Activated B cell treated with CpG ODN at 0.5 μM for 24 hours (primary cell): Measurements from ENCODE around the gene CFAP61. TPM values are rescaled to one million over a fixed set of nuclear protein-coding genes. Genes with fewer than 3 reads are reported as not detected.

Source experiments
- ATAC-seq: fragments of 200-7000 bp; cut with Tn5 transposase; one replicate; pipeline ENCODE4 v1.10.0; 2021; ENCODE audit warnings: low read depth, mild to moderate bottlenecking, moderate library complexity
- CTCF ChIA-PET: fragments of 350-600 bp; sonication (Branson Sonifier 250); formaldehyde crosslinking; loops from one replicate; lab custom pipeline; 2021; ENCODE audit warnings: antibody characterized with exemption; lab: Charles Lee
- POLR2A ChIA-PET: fragments of 350-600 bp; sonication (Branson Sonifier 250); formaldehyde crosslinking; loops from one replicate; lab custom pipeline; 2021; ENCODE audit warnings: antibody characterized with exemption; lab: Charles Lee
- DNase-seq: peaks from one replicate; pipeline ENCODE4 v3.0.0; 2022
- H3K27ac Mint-ChIP-seq: one replicate; pipeline ENCODE4 v1.8.0; 2020; ENCODE audit warnings: mixed read lengths
- H3K27me3 Mint-ChIP-seq: one replicate; pipeline ENCODE4 v1.8.0; 2021; ENCODE audit warnings: mixed read lengths
- H3K36me3 Mint-ChIP-seq: one replicate; pipeline ENCODE4 v1.8.0; 2021; ENCODE audit warnings: low read depth, mixed read lengths
- H3K4me1 Mint-ChIP-seq: one replicate; pipeline ENCODE4 v1.8.0; 2021; ENCODE audit warnings: mixed read lengths
- H3K4me3 Mint-ChIP-seq: one replicate; pipeline ENCODE4 v1.8.0; 2020; ENCODE audit warnings: mild to moderate bottlenecking, mixed read lengths
- H3K9me3 Mint-ChIP-seq: one replicate; pipeline ENCODE4 v1.8.0; 2020; ENCODE audit warnings: mixed read lengths
- intact Hi-C: fragments of 100-400 bp; cut with micrococcal nuclease; formaldehyde crosslinking; loops from one replicate; pipeline ENCODE4 v1.15.1; 2024
- total RNA-seq: library from RNA; stranded (reverse); gene quantifications from 2 replicates; pipeline ENCODE4 v1.2.3, GENCODE V29; 2022
- TF ChIP-seq, protein P1 (sequence below): fragments of 200-600 bp; IDR thresholded peaks from one replicate; pipeline ENCODE4 v1.8.0; 2022; ENCODE audit warnings: antibody characterized with exemption, mild to moderate bottlenecking

The CFAP61 gene
- total RNA-seq, 1 donor from 2014 or later: not detected

- no peaks in the 10 kb centered on the region for H3K36me3 Mint-ChIP-seq
- POLR2A ChIA-PET: no interaction called here
- no peak for ATAC-seq
- intact Hi-C loops: no loop called here
- H3K9me3 Mint-ChIP-seq: no peaks in the 10 kb centered on the region
- DNase-seq: no peak
- no peaks in the 10 kb centered on the region for H3K4me1 Mint-ChIP-seq
- no peak overlapping the region for H3K4me3 Mint-ChIP-seq
- CTCF ChIA-PET: no interaction called here
- H3K27ac Mint-ChIP-seq: no peak overlapping the region
- peaks cover 8% of the 10 kb centered on the region for H3K27me3 Mint-ChIP-seq
- TF ChIP-seq, protein P1, sequence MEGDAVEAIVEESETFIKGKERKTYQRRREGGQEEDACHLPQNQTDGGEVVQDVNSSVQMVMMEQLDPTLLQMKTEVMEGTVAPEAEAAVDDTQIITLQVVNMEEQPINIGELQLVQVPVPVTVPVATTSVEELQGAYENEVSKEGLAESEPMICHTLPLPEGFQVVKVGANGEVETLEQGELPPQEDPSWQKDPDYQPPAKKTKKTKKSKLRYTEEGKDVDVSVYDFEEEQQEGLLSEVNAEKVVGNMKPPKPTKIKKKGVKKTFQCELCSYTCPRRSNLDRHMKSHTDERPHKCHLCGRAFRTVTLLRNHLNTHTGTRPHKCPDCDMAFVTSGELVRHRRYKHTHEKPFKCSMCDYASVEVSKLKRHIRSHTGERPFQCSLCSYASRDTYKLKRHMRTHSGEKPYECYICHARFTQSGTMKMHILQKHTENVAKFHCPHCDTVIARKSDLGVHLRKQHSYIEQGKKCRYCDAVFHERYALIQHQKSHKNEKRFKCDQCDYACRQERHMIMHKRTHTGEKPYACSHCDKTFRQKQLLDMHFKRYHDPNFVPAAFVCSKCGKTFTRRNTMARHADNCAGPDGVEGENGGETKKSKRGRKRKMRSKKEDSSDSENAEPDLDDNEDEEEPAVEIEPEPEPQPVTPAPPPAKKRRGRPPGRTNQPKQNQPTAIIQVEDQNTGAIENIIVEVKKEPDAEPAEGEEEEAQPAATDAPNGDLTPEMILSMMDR: no peak
Measured at GRCh38 chr20:20289331-20289730, 237.0 kb downstream of the CFAP61 start.

- no peaks in the 10 kb centered on the region for H3K4me1 Mint-ChIP-seq
- ChIA-PET CTCF (no interaction called here), POLR2A (no interaction called here)
Measured at GRCh38 chr20:20292472-20292871, 240.1 kb downstream of the CFAP61 start.

DNA sequence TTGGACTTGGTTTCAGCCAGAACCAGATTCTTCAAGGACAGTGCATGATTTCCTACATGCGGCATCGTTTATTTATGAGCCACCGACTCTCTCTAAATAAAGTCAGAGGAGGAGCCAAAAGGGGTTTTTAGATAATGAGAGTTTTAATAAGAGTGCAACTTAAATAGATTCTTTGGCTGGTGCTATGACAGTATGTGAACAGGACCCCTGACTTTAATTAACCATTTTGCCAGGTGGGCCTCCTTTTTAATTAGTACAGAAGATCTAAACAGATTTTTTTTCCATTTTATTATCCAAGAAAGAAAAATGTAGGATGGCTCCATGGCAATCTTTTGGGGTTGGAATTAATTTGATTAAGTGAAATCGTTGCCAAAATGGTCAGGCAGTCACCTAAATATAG, 240.8 kb downstream of the CFAP61 start:
- Mint-ChIP-seq H3K36me3 (no peaks in the 10 kb centered on the region), H3K4me3 (no peak overlapping the region), H3K9me3 (no peaks in the 10 kb centered on the region), H3K4me1 (no peaks in the 10 kb centered on the region), H3K27ac (no peak overlapping the region), H3K27me3 (peaks cover 4% of the 10 kb centered on the region)
- intact Hi-C loops: no loop called here
- POLR2A ChIA-PET: no interaction called here
- TF ChIP-seq, protein P1: no peak
- CTCF ChIA-PET: no interaction called here
- no peak for ATAC-seq
- no peak for DNase-seq

More at GRCh38 chr20:20292472-20292871, 240.1 kb downstream of the CFAP61 start:
- TF ChIP-seq, protein P1: no peak
- ATAC-seq (no peak), DNase-seq (no peak)
- no peaks in the 10 kb centered on the region for H3K36me3 Mint-ChIP-seq
- no peak overlapping the region for H3K4me3 Mint-ChIP-seq
- no peaks in the 10 kb centered on the region for H3K9me3 Mint-ChIP-seq
- peaks cover 5% of the 10 kb centered on the region for H3K27me3 Mint-ChIP-seq
- no peak overlapping the region for H3K27ac Mint-ChIP-seq
- intact Hi-C loops: no loop called here

DNA sequence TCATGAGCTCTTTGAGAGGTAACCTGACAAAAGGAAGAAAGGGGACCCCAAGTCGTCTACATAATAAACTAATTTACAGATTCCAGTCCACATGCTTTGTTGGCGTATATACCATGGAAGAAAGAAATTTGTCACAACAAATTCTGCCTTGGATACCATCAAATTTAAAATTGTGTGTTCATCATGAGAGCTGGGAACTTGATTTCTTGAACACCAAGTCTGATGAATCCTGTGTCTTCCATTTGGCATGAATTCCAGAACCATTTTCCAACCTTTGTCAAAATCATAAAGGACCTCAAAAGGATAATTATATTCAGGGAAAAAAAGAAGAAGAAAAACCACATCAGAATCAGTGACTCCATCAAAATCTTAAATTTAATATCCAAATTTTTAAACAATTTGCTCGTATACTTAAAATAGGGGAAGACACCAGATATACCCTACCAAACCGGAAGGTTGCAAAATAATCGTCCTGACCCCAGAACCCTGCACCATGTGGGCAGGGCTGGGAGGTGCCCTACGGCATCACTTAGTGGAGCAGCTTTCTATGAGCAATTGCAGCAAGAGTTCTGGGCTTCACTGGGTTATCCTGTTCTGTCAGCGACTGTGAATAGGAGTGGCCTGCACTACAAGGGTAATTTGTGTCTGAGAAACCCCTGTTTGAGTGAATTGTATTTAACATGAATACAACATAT, 241.5 kb downstream of the CFAP61 start:
- CTCF ChIA-PET: no interaction called here
- no peak for DNase-seq
- peaks cover 9% of the 10 kb centered on the region for H3K27me3 Mint-ChIP-seq
- H3K27ac Mint-ChIP-seq: no peak overlapping the region
- intact Hi-C loops: no loop called here
- H3K36me3 Mint-ChIP-seq: no peaks in the 10 kb centered on the region
- POLR2A ChIA-PET: no interaction called here
- H3K4me3 Mint-ChIP-seq: no peak overlapping the region
- TF ChIP-seq, protein P1: no peak
- no peaks in the 10 kb centered on the region for H3K4me1 Mint-ChIP-seq
- no peak for ATAC-seq
- H3K9me3 Mint-ChIP-seq: no peaks in the 10 kb centered on the region

GRCh38 chr20:20295621-20296498, 243.5 kb downstream of the CFAP61 start:
- ChIA-PET CTCF (no interaction called here), POLR2A (no interaction called here)
- H3K4me1 Mint-ChIP-seq: no peaks in the 10 kb centered on the region
- ATAC-seq (no peak), DNase-seq (no peak)
- no peak overlapping the region for H3K27ac Mint-ChIP-seq
- intact Hi-C loops: no loop called here
- H3K27me3 Mint-ChIP-seq: peaks cover 9% of the 10 kb centered on the region
- no peaks in the 10 kb centered on the region for H3K9me3 Mint-ChIP-seq
- TF ChIP-seq, protein P1: no peak
- no peak overlapping the region for H3K4me3 Mint-ChIP-seq
- no peaks in the 10 kb centered on the region for H3K36me3 Mint-ChIP-seq
